Endothelial cell of umbilical vein (primary cell): Measurements from ENCODE around the gene PDGFA. TPM values are rescaled to one million over a fixed set of nuclear protein-coding genes. Genes with fewer than 3 reads are reported as not detected.

Experiments
- BruUV-seq: library from RNA; stranded (reverse); fragments of 400-500 nt; replicated peaks from 2 replicates; lab custom pipeline; 2021; lab: Mats Ljungman, UMichigan
- CTCF ChIA-PET: fragments of 300-600, 350-600 bp; sonication (Branson Sonifier 250); formaldehyde crosslinking; loops from one replicate; lab custom pipeline; 2021; ENCODE audit warnings: antibody characterized with exemption, inconsistent platforms; lab: Charles Lee
- POLR2A ChIA-PET: fragments of 300-600, 350-600 bp; sonication (Branson Sonifier 250); formaldehyde crosslinking; loops from one replicate; lab custom pipeline; 2021; ENCODE audit warnings: antibody characterized with exemption, inconsistent platforms; lab: Charles Lee
- DNase-seq: peaks from one replicate; pipeline ENCODE4 v3.0.0-alpha.2; 2011; ENCODE audit warnings: low read depth, low spot score
- FAIRE-seq: peaks from 2 replicates; lab custom pipeline; 2011; peaks lifted over from hg19 to GRCh38; lab: Jason Lieb, UNC
- H2AFZ ChIP-seq: 2 replicates; pipeline ENCODE4 v1.6.0; 2012; ENCODE audit warnings: low read depth, low read length, control low read depth, inconsistent platforms
- H3K27ac ChIP-seq: 2 replicates; pipeline ENCODE4 v1.5.1; 2011; ENCODE audit warnings: low read depth, mild to moderate bottlenecking, control low read depth, low read length, moderate library complexity; ENCODE audit not compliant: insufficient read depth
- H3K27me3 ChIP-seq, 2 experiments: 2 replicates each; pipeline versions ENCODE4 v1.6.0 to v1.6.1; 2011; ENCODE audit warnings: low read length in 2 of 2, mixed read lengths in 1 of 2; ENCODE audit not compliant: control insufficient read depth in 2 of 2, insufficient read depth in 2 of 2
- H3K36me3 ChIP-seq, 2 experiments: 2 replicates in 1 of 2; 3 replicates in 1 of 2; pipeline ENCODE4 v1.5.1; 2011; ENCODE audit warnings: low read length in 2 of 2, mild to moderate bottlenecking in 1 of 2, moderate library complexity in 1 of 2; ENCODE audit not compliant: control insufficient read depth in 2 of 2, insufficient read depth in 2 of 2; ENCODE audit errors: extremely low read depth in 1 of 2
- H3K4me1 ChIP-seq: 3 replicates; pipeline ENCODE4 v1.5.1; 2011; ENCODE audit warnings: mild to moderate bottlenecking, low read length; ENCODE audit not compliant: control insufficient read depth, insufficient read depth; ENCODE audit errors: extremely low read depth
- H3K4me2 ChIP-seq: 2 replicates; pipeline ENCODE4 v1.6.1; 2011; ENCODE audit warnings: low read length, control low read depth, mixed read lengths; ENCODE audit not compliant: insufficient read depth
- H3K4me3 ChIP-seq, 3 experiments: fragments of 200-600 bp in 1 of 3; sonication (generic), shearing (Covaris generic) in 1 of 3; replicated peaks in 1 of 3; 2 replicates each; pipeline ENCODE4 v1.5.1; 2011 to 2016; ENCODE audit warnings: control low read depth in 3 of 3, low read length in 3 of 3, mild to moderate bottlenecking in 2 of 3, inconsistent platforms in 1 of 3, low read depth in 1 of 3, moderate library complexity in 1 of 3; ENCODE audit not compliant: insufficient read depth in 1 of 3
- H3K79me2 ChIP-seq: 2 replicates; pipeline ENCODE4 v1.6.0; 2012; ENCODE audit warnings: low read length, inconsistent platforms; ENCODE audit not compliant: control insufficient read depth, insufficient read depth
- H3K9ac ChIP-seq: replicated peaks from 2 replicates; pipeline ENCODE3; 2011; ENCODE audit warnings: low read length, control low read depth; ENCODE audit not compliant: insufficient read depth; ENCODE audit errors: extremely low read depth
- H3K9me1 ChIP-seq: replicated peaks from 3 replicates; pipeline ENCODE4 v1.6.0; 2011; ENCODE audit warnings: mild to moderate bottlenecking, low read length; ENCODE audit not compliant: control insufficient read depth, insufficient read depth; ENCODE audit errors: extremely low read depth
- H3K9me3 ChIP-seq: replicated peaks from 2 replicates; pipeline ENCODE4 v1.5.1; 2012; ENCODE audit warnings: low read length, inconsistent platforms; ENCODE audit not compliant: control insufficient read depth, insufficient read depth
- H4K20me1 ChIP-seq: replicated peaks from 2 replicates; pipeline ENCODE3; 2011; ENCODE audit warnings: mild to moderate bottlenecking, low read length; ENCODE audit not compliant: control insufficient read depth, insufficient read depth; ENCODE audit errors: extremely low read depth
- FOS ChIP-seq: IDR thresholded peaks from 2 replicates; pipeline ENCODE4 v1.6.1; 2011; ENCODE audit warnings: mild to moderate bottlenecking, low read length, moderate library complexity, borderline replicate concordance; ENCODE audit not compliant: insufficient read depth
- GATA2 ChIP-seq: IDR thresholded peaks from 2 replicates; pipeline ENCODE4 v1.7.0; 2011; ENCODE audit warnings: low read depth, mild to moderate bottlenecking, moderate library complexity, mixed read lengths, low read length; ENCODE audit not compliant: insufficient read length, insufficient read depth
- dilution Hi-C: fragments of 300-500 bp; cut with MboI; formaldehyde crosslinking; loops from one replicate; pipeline ENCODE4 v1.15.0; 2019; ENCODE audit warnings: low sequenced_read_pairs; ENCODE audit not compliant: extremely low pct_ligation_motif_present
- intact Hi-C: fragments of 100-400 bp; cut with micrococcal nuclease; formaldehyde crosslinking; loops from one replicate; pipeline ENCODE4 v1.10.0; 2022
- polyA plus RNA-seq, 4 experiments: library from polyadenylated mRNA; depleted of rRNA in 3 of 4; stranded (reverse) in 3 of 4; unstranded in 1 of 4; fragments of >200 nt; gene quantifications; 2 replicates each; pipeline versions ENCODE4 v1.2.1 to v1.2.3, GENCODE V29; 2011 to 2012; ENCODE audit warnings: missing spikeins in 1 of 4
- total RNA-seq: library from RNA; stranded (reverse); gene quantifications from 2 replicates; pipeline ENCODE4 v1.2.3, GENCODE V29; 2021
- TF ChIP-seq, protein P1 (sequence below): IDR thresholded peaks from 2 replicates; pipeline ENCODE4 v1.6.1; 2011; ENCODE audit not compliant: insufficient read depth, insufficient read length
- TF ChIP-seq, protein P2 (sequence below), 2 donors: IDR thresholded peaks; 1 replicate in 1 of 2; 2 replicates in 1 of 2; pipeline ENCODE4 v1.5.1; 2011; ENCODE audit warnings: low read length in 2 of 2, mild to moderate bottlenecking in 2 of 2, moderate library complexity in 2 of 2, control low read depth in 1 of 2, inconsistent platforms in 1 of 2, low read depth in 1 of 2; ENCODE audit not compliant: insufficient read depth in 1 of 2; ENCODE audit errors: extremely low read depth in 1 of 2

PDGFA gene
- total and polyA plus RNA-seq, 2 donors (not counting 3 experiments of a cell fraction or from before 2014, with no cell fraction given) = 17.4 to 62.4 TPM

DNA sequence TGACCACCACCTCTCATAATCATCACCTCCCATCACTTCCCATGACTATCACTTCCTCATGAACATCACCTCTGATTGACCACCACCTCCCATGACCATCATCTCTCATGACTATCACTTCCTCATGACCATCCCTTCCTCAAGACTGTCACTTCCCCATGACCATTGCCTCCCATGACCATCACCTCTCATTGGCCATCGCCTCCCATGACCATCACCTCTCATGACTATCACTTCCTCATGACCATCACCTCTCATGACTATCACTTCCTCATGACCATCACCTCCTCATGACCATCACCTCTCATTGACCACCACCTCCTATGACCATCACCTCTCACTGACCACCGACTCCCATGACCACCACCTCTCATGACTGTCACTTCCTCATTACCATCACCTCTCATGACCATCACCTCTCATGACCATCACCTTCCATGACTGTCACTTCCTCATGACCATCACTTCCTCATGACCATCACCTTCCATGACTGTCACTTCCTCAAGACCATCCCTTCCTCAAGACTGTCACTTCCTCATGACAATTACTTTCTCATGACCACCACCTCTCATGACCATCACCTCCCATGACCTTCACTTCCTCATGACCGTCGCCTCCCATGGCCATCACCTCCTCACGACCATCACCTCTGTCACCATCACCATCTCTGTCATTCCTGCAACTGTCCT, 51.6 kb downstream of the PDGFA start:
- ChIA-PET POLR2A (no interaction called here), CTCF (no interaction called here)
- no peak overlapping the region for H3K9ac ChIP-seq
- H4K20me1 ChIP-seq = no peaks in the 10 kb centered on the region
- H3K9me1 ChIP-seq = no peaks in the 10 kb centered on the region
- H3K4me2 ChIP-seq = no peak overlapping the region
- H3K27ac ChIP-seq = peak overlapping the region; percentile 68
- intact Hi-C loops (no loop called here), dilution Hi-C loops (no loop called here)
- H3K9me3 ChIP-seq = no peaks in the 10 kb centered on the region
- no peak overlapping the region for H3K4me3 ChIP-seq
- no peaks in the 10 kb centered on the region for H3K27me3 ChIP-seq
- H3K4me1 ChIP-seq = peaks cover 38% of the 10 kb centered on the region
- no peaks in the 10 kb centered on the region for H3K79me2 ChIP-seq
- no TSS peak for BruUV-seq
- H2AFZ ChIP-seq = no peak overlapping the region
- no peak for DNase-seq
- FAIRE-seq = no peak
- no peaks in the 10 kb centered on the region for H3K36me3 ChIP-seq
- TF ChIP-seq GATA2 (no peak), FOS (no peak)
- TF ChIP-seq, protein P1, sequence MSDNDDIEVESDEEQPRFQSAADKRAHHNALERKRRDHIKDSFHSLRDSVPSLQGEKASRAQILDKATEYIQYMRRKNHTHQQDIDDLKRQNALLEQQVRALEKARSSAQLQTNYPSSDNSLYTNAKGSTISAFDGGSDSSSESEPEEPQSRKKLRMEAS = no peak
- TF ChIP-seq, protein P2, sequence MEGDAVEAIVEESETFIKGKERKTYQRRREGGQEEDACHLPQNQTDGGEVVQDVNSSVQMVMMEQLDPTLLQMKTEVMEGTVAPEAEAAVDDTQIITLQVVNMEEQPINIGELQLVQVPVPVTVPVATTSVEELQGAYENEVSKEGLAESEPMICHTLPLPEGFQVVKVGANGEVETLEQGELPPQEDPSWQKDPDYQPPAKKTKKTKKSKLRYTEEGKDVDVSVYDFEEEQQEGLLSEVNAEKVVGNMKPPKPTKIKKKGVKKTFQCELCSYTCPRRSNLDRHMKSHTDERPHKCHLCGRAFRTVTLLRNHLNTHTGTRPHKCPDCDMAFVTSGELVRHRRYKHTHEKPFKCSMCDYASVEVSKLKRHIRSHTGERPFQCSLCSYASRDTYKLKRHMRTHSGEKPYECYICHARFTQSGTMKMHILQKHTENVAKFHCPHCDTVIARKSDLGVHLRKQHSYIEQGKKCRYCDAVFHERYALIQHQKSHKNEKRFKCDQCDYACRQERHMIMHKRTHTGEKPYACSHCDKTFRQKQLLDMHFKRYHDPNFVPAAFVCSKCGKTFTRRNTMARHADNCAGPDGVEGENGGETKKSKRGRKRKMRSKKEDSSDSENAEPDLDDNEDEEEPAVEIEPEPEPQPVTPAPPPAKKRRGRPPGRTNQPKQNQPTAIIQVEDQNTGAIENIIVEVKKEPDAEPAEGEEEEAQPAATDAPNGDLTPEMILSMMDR (IDR thresholded peaks at IDR 0.05; ENCODE audit: extremely low read depth in 1 of 2, insufficient read depth in 1 of 2, low read depth in 1 of 2, low read length in 2 of 2) = no peak
